ENCODE results near the gene C14orf180.
"Not testable (repeated sequence)": the region's sequence is repeated elsewhere in the genome, so short reads cannot be mapped to it uniquely, and the experiment has no call there.

The C14orf180 gene

GRCh38 chr14:104576232-104576969 is 3.2 kb upstream of the C14orf180 start:
- DNase-seq (ENCODE audit: low read depth): no peak
- no peak overlapping the region for H3K4me3 ChIP-seq (ENCODE audit: low read depth, low read length)
- peak; percentile 10 for TF ChIP-seq CTCF (conservative IDR thresholded peaks at IDR 0.05; ENCODE audit: low read depth, low read length)

- TF ChIP-seq CTCF (conservative IDR thresholded peaks at IDR 0.05; ENCODE audit: low read depth, low read length): no peak
- no peak for DNase-seq (ENCODE audit: low read depth)
- H3K4me3 ChIP-seq (ENCODE audit: low read depth, low read length): no peak overlapping the region
Measured at GRCh38 chr14:104576970-104577332, 2.6 kb upstream of the C14orf180 start.

GRCh38 chr14:104577426-104577825 is 2.1 kb upstream of the C14orf180 start:
- DNase-seq (ENCODE audit: low read depth): no peak
- H3K4me3 ChIP-seq (ENCODE audit: low read depth, low read length): no peak overlapping the region
- no peak for TF ChIP-seq CTCF (conservative IDR thresholded peaks at IDR 0.05; ENCODE audit: low read depth, low read length)

GRCh38 chr14:104577847-104578301 is 1.7 kb upstream of the C14orf180 start:
- TF ChIP-seq CTCF (conservative IDR thresholded peaks at IDR 0.05; ENCODE audit: low read depth, low read length): no peak
- no peak for DNase-seq (ENCODE audit: low read depth)
- H3K4me3 ChIP-seq (ENCODE audit: low read depth, low read length): no peak overlapping the region

GRCh38 chr14:104578321-104578720 is 1.2 kb upstream of the C14orf180 start:
- H3K4me3 ChIP-seq (ENCODE audit: low read depth, low read length): no peak overlapping the region
- DNase-seq (ENCODE audit: low read depth): no peak
- TF ChIP-seq CTCF (conservative IDR thresholded peaks at IDR 0.05; ENCODE audit: low read depth, low read length): no peak

- H3K4me3 ChIP-seq (ENCODE audit: low read depth, low read length); DNase-seq (ENCODE audit: low read depth): not testable (repeated sequence)
Measured at GRCh38 chr14:104579939-104580338, 375 bp downstream of the C14orf180 start.

- TF ChIP-seq CTCF (conservative IDR thresholded peaks at IDR 0.05; ENCODE audit: low read depth, low read length): no peak
- no peak overlapping the region for H3K4me3 ChIP-seq (ENCODE audit: low read depth, low read length)
- no peak for DNase-seq (ENCODE audit: low read depth)
Measured at GRCh38 chr14:104580961-104581360, 1.4 kb downstream of the C14orf180 start.
